ENCODE results near the gene CD68.

Gene CD68, protein sequence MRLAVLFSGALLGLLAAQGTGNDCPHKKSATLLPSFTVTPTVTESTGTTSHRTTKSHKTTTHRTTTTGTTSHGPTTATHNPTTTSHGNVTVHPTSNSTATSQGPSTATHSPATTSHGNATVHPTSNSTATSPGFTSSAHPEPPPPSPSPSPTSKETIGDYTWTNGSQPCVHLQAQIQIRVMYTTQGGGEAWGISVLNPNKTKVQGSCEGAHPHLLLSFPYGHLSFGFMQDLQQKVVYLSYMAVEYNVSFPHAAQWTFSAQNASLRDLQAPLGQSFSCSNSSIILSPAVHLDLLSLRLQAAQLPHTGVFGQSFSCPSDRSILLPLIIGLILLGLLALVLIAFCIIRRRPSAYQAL

GRCh38 chr17:7579001-7579833 lies at the start of gene CD68:
Gene CD68, plus strand, starts transcription at chr17:7579638. Its CDS starts 40 bp downstream, at chr17:7579678.
- peak in 9 of 14 donors; percentile 48 to 81 (median 75) for DNase-seq

GRCh38 chr17:7530023-7530900 lies 49.2 kb upstream of the CD68 start:
- no peak for DNase-seq

DNA sequence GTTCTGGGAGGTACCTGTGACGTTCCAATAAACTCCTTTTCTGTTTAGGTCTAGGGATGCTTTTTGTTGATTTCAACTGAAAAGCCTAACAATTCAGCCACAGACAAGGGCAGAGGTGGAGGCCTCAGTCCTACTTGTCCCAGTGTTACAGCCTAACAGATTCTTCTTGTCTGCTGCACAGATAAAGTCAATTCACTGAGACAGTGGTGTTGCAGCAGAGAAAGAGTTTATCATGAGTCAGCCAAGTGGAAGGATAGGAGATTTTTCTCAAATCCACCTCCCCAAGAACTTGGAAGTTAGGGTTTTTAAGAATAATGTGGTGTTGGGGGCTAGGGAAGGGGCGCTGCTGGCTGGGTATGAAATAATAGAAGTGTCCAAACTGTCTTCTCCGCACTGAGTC lies 41.4 kb upstream of the CD68 start:
- no peak for DNase-seq

- DNase-seq = no peak
These were observed 40.4 kb upstream of the CD68 start for GRCh38 chr17:7538891-7539545.

- no peak for DNase-seq
These were observed 38.3 kb upstream of the CD68 start for GRCh38 chr17:7541074-7541621.

DNA sequence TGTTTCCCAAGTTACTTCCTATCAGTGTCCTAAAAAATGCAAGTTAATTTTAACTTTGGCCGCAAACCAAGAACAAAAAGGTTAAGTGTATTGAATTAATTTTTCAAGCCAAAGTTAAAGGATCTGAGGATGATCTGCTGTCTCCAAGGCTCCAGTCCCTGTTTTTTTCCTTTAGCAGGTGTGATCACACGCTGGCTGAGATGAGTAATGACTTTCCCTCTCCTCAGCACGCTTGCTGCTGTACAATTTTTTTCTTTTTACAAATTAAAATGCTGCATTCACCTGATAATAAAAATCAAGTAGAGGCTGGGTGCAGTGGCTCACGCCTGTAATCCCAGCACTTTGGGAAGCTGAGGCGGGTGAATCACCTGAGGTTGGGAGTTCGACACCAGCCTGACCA lies 34.5 kb upstream of the CD68 start:
- no peak for DNase-seq

DNA sequence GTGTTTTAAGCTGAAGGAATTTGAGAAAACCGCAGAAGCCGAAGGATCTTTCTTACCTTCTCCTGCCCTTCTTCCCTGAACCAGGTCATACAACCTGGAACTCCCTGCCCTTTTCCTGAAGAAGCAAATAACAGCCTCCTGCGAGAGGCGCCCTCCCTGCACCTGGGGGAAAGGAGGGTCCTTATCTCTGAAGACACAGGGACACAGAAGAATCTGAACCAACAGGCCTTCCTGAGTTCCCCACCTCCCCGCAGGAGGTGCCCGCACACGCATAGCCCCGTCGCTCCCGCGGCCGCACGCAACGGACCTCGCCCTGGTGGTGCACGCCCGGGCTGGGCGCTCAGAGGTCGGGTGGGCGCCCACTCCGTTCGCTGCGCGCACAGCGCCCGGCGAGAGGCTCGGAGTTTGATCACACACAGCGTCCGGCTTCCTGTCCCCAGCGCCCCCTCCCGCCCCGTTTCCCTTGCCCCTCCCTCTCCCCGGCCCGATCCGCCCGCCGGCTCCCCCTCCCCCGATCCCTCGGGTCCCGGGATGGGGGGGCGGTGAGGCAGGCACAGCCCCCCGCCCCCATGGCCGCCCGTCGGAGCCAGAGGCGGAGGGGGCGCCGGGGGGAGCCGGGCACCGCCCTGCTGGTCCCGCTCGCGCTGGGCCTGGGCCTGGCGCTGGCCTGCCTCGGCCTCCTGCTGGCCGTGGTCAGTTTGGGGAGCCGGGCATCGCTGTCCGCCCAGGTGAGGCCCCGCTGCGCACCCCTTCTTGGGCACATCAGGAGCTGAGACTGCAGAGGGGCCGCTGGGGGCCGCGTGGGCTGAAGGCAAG lies 30.6 kb upstream of the CD68 start, which contains the start of gene TNFSF12:
TNFSF12 (plus strand) TSS at position 474 of the 816 bp plus-strand sequence; CDS start at position 570, 96 bp downstream.
- DNase-seq = peak in 7 of 14 donors; percentile 17 to 68 (median 59)

- peak in 1 of 14 donors; percentile 57 for DNase-seq
These were observed 29.9 kb upstream of the CD68 start for GRCh38 chr17:7549401-7550055.

GRCh38 chr17:7550344-7550743 lies 29.1 kb upstream of the CD68 start:
- no peak for DNase-seq

- no peak for DNase-seq
These were observed 28.0 kb upstream of the CD68 start for GRCh38 chr17:7551396-7551795.

- DNase-seq = peak in 3 of 14 donors; percentile 22 to 38 (median 37)
These were observed 26.8 kb upstream of the CD68 start for GRCh38 chr17:7552621-7553051.

- DNase-seq = no peak
These were observed 26.1 kb upstream of the CD68 start for GRCh38 chr17:7553356-7553755.

- DNase-seq = no peak
These were observed 24.0 kb upstream of the CD68 start for GRCh38 chr17:7555320-7555948.

GRCh38 chr17:7556627-7557026 lies 22.8 kb upstream of the CD68 start:
- DNase-seq = no peak

- peak in 1 of 14 donors; percentile 24 for DNase-seq
These were observed 22.2 kb upstream of the CD68 start for GRCh38 chr17:7557147-7557764.

- peak in 12 of 14 donors; percentile 39 to 89 (median 82) for DNase-seq
These were observed 21.5 kb upstream of the CD68 start for GRCh38 chr17:7557775-7558543.

DNA sequence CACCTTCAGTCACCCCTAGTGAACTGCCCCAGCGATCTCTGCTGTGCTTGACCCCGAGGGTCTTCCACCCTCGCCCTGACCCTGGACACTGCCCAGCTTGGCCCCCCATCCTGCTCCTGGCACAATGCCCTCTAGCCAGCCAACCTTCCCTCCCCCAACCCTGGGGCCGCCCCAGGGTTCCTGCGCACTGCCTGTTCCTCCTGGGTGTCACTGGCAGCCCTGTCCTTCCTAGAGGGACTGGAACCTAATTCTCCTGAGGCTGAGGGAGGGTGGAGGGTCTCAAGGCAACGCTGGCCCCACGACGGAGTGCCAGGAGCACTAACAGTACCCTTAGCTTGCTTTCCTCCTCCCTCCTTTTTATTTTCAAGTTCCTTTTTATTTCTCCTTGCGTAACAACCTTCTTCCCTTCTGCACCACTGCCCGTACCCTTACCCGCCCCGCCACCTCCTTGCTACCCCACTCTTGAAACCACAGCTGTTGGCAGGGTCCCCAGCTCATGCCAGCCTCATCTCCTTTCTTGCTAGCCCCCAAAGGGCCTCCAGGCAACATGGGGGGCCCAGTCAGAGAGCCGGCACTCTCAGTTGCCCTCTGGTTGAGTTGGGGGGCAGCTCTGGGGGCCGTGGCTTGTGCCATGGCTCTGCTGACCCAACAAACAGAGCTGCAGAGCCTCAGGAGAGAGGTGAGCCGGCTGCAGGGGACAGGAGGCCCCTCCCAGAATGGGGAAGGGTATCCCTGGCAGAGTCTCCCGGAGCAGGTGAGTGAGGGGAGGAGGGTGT lies 20.7 kb upstream of the CD68 start, which contains the start of gene TNFSF13:
TNFSF13 (plus strand) TSS at position 207 of the 776 bp plus-strand sequence; CDS start at position 497, 290 bp downstream.
- peak in 6 of 14 donors; percentile 62 to 86 (median 78) for DNase-seq

Data from C1 segment of cervical spinal cord (tissue), 14 donors.